ENCODE results near the gene NFASC.

DNA sequence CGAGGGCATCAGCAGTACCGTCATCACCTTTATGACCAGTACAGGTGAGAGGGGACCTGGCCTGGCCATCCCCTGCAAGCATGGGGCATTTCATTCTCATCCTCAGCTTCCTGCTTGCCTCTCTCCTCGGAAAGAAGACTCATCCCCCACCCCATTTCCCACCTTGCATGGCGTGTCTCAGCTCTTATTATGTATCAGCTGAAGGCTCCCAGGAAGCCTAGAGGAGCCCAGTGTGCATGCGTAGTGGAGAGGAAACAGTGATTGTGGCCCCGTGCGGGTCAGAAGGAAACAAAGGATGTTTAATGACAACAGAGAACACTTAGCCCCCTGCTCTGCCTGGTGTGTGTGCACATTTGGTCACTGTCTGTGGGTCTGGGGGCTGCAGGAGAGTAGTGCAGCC lies 132.0 kb downstream of the NFASC start:
- TF ChIP-seq, protein P1, sequence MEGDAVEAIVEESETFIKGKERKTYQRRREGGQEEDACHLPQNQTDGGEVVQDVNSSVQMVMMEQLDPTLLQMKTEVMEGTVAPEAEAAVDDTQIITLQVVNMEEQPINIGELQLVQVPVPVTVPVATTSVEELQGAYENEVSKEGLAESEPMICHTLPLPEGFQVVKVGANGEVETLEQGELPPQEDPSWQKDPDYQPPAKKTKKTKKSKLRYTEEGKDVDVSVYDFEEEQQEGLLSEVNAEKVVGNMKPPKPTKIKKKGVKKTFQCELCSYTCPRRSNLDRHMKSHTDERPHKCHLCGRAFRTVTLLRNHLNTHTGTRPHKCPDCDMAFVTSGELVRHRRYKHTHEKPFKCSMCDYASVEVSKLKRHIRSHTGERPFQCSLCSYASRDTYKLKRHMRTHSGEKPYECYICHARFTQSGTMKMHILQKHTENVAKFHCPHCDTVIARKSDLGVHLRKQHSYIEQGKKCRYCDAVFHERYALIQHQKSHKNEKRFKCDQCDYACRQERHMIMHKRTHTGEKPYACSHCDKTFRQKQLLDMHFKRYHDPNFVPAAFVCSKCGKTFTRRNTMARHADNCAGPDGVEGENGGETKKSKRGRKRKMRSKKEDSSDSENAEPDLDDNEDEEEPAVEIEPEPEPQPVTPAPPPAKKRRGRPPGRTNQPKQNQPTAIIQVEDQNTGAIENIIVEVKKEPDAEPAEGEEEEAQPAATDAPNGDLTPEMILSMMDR (conservative IDR thresholded peaks at IDR 0.05; ENCODE audit: low read depth in 2 of 2), result no peak
- no peak for TF ChIP-seq JUNB (IDR thresholded peaks at IDR 0.05; ENCODE audit: unreplicated experiment)
- no peak for TF ChIP-seq EZH2 (IDR thresholded peaks at IDR 0.05; ENCODE audit: low read depth, unreplicated experiment)
